ENCODE results near the gene ADAMTSL5.
"Not testable (repeated sequence)": the region's sequence is repeated elsewhere in the genome, so short reads cannot be mapped to it uniquely, and the experiment has no call there.

Gene ADAMTSL5

DNA sequence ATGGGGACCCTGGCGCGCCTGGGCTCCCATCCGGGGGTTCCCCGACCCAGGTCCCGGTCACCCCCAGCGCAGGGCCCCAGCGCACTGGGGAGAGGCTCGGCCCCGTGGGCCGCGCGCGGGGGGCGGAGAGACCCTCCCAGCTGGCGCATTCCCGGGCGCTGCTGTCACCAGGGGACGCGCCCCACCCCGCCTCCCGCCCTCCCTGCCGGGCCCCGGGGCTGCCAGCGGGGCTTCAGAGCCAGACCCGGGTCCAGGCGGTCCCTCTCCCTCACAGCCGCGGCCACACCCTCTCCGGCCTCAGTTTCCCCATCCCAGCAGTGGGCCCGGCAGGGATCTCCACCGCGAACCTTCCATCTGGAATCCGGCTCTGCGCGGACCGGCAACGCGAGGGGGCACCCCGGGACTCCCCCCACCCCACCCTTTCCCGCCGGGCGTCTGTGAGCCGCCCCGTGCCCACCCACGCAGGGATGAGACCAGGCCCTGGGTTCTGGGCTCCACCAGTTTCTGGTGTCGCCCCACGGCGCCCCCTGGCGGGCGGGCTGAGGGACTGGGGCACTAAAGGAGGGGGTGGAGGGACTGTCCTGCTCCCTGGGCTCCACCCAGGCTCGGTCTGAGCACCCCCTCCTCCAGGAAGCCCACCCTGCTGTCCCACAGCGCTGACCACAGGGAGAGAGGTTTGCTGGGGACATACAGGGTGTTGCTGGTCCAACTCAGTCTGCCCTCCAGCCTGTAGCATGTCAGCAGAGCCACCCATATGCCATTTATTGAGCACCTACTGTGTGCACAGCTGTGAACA is 878 bp upstream of the ADAMTSL5 start:
- peak; percentile 31 for DNase-seq (ENCODE audit: low spot score)

DNA sequence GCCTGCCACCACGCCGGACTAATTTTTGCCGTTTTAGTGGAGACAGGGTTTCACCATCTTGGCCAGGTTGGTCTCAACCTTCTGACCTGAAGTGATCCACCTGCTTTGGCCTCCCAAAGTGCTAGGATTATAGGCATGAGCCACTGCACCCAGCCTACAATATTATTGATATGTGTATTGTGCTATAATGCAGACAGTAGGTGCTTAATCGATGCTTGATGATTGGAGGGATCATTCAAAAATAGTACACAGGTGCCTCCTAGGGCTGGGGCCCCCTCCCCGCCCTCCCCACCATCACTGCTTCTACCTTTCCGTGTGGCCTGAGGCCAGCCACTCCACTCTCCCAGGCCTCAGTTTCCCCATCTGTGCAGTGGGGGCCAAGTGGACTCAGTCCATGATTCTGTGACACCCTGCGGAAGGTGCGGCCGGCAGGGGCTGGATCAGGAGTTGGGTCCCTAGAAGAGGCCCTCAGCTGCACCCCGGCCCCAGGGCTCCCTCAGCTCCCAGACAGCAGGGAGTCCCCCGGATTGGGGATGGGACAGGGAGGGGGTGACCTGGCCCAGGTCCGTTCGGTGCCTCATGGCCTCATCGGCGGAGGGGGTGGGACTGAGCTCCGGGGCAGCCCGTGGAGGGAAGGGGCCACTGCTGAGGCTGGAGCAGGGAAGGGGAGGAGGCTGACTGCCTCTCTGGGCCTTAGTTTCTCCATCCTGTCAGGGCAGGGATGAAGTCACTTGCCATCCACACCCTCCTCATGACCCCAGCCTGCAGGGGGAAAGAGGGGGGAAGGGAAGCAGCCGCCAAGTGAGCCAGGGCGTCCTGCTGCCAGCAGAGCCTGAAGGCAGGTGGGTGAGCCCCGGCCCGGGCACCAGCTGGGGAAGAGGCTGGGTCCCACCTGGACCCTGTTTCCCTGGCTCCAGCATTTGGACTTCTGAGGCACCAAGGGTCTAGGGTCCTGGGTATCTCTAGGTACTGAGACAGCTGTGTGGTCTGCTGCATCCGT is 1.2 kb downstream of the ADAMTSL5 start:
- no peak for DNase-seq (ENCODE audit: low spot score)

DNA sequence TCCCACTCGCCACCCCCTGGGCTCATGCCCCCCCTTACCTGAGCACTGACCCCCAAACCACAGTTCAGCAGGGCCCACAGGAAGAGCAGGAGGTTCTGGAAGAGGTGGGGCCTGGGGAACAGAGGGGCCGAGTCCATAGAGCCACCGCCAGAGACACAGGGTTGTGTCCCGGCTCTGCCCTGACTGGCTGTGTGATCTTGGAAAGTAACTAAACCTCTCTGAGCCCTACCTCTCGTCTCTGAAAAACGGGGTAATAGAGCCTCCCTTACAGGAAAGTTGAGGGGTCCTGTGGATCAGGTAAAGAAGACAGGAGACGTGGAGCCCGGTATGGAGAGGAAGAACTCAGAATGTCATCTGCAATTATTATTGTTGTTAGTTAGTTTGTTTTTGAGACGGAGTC is 2.0 kb downstream of the ADAMTSL5 start:
- DNase-seq (ENCODE audit: low spot score), result no peak

DNA sequence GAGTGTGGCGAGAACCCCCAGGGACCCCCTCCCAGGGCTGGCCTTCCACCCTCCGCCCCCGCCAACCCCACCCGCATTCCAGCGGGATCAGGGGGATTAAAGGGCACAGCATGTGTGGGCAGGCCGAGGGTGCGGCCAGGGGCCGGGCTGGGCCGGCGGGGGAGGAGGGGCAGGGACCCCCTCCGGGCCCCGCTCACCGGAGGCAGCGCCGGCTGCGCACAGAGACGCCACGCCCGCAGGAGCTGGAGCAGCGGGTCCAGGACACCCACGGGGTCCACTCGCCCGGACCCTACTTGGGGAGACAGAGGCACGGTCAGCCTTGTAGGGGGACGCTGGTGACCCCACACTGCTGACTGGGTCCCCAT is 2.4 kb downstream of the ADAMTSL5 start:
- DNase-seq (ENCODE audit: low spot score), result no peak

DNA sequence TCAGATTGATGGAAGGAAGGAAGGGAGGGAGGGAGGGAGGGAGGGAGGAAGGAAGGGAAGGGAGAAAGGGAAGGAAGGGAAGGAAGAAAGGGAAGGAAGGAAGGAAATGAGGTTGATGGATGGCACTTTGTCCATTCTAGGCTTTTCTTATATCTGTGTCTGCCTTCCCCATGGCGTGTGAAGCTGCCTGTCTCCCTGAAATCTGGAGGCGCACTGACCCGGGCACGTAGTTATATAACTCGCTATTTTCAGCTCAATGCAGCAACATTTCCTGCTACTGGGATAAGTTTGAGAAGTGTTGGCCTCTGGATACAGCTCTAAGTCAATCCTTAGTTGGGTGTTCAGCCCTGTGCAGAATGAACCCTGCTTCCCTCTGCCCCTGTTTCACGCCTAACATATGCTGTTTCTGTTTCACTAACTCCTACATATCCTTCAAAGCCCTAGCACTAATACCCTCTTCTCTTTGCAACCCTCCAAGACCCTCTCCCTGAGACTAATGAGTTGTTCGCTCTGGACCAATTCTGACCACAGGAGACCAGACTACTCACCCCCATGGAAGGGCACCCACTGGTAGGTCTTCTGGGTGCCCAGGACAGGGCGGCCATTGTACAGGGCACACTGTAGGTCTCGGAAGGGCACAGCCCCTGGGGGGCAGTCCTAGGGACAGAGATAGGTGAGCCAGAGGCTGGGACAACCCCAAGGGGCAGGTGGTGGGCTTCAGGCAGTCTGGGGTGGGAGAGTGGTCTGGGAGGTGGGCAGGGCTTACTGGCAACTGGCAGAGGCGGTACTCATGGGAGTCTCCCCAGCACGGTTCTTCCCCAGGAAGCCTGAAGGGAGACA is 3.0 kb downstream of the ADAMTSL5 start:
- DNase-seq (ENCODE audit: low spot score), result no peak

DNA sequence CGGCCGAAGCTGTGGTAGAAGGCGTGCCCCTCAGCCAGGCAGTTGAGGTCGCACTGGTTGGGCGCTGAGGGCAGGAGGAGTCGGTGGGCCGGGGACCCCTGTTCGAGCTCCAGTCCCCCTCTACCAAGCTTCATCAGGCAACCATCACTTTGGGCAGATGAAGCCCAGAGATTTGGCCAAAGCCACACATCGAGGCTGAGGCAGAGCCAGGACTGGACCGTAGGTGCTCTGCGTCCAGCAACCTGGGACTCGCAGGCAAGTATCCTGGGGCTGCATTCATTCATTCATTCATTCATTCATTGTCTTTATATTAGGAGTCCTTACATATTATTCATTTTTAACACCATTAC is 4.3 kb downstream of the ADAMTSL5 start:
- no peak for DNase-seq (ENCODE audit: low spot score)

DNA sequence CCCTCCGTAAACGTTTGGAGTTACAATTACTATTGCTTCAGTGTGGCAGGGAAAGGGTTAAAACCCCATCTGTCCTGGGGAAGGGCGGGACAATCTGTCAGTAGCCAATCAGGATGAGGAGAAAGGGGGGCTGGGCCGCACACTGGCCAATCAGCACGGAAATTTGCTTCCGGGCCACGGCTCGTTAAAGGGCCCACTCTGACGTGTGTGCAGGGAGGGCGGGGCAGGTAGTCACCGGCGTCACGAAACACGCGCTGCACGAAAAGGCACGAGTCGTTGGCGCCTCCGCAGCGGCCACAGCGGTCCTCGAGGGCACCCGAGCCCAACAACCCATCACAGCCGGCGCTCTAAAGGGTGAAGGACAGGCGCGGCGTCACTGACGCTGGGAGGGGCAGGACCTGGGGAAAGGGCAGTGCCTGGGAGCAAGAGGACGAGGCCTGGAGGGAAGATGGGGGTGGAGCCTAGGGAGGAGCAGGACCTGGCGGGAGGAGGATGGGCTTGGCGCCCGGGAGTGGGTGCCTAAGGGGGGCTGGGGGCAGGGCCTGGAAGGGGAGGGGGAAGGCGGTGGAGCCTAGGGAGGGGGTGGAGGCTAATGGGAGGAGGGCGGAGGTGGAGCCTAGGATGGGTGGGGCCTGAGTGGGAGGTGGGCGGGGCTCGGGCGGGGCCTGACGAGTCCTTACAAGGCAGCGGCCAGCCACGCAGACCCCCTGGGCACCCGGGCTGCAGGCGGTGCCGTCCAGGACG is 4.9 kb downstream of the ADAMTSL5 start:
- DNase-seq (ENCODE audit: low spot score), result peak; percentile 89

DNA sequence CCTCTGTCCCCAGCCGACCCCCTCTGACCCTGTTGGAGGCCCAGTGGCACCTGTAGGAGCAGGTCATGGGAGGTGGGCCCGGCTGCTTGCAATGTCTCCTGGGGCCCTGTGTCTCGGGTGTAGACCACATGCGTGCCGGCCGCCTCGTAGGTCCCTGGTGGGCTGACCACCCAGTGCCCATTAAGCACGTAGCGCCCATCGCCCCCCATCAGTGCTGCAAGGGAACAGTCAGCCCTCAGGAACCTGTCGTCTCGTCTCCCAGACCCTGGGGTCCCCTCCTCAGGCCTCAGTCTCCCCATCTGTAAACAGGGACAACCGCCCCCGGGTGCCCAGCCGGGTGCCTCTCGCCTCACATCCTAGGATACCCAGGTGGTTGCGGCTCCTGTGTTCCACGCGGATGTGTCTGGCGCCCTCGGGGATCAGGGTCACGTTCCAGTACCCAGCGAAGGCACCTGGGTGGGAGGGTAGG is 5.6 kb downstream of the ADAMTSL5 start:
- DNase-seq (ENCODE audit: low spot score), result no peak

DNA sequence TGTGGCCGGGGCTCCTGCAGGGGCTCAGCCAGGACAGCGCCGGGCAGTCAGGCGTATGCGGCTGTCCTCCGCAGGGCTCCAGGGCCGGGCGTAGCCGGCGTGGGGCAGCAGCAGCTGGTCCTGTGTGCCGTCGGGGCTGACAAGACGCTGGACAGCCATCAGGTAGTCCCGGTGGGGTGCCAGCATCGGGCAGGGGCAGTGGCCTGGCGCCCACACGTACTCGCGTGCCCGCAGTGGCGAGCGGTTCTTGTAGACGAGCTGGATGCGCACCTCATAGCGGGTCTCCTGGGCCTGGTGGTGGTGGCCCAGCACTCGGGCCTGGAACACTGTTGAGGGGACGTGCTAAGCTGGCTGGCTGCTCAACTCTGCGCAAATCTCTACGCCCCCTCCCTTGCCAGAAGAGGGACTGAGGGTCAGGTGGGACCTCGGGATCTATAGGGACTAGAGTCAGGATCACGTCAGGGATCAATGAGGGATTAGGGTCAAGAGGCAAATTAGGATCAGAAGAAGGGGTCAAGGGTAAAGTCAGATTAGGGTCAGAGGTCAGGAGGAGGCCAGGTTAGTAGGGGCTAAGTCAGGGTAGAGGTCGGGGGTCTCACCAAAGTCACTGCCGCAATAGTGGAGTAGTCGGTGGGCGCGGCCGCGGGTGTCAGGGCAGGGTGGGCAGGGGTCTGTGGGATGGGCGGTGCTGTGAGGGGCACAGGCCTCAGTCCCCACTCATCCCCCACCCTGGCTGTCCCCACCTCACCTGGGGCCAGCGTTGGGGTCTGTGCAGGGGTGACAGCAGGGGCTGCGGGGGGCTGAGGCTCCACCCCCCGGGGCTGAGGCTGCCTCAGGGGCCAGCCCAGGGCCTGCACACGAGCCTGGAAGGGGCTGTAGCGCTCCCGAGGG is 6.6 kb downstream of the ADAMTSL5 start:
- no peak for DNase-seq (ENCODE audit: low spot score)

DNA sequence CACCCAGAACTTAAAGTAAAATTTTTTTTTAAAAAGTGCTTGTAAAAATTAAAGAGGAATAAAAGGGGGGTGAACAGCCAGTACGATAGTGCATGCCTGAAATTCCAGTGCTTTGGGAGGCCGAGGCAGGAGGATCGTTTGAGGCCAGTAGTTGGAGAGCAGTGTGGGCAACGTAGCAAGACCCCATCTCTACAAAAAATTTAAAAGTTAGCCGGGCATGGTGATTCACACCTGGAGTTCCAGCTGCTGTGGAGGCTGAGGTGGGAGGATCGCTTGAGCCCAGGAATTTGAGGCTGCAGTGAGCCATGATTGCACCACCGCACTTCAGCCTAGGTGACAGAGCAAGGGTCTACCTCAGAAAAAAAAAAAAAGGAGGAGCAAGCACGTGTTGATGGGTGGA is 7.8 kb downstream of the ADAMTSL5 start:
- no peak for DNase-seq (ENCODE audit: low spot score)

DNA sequence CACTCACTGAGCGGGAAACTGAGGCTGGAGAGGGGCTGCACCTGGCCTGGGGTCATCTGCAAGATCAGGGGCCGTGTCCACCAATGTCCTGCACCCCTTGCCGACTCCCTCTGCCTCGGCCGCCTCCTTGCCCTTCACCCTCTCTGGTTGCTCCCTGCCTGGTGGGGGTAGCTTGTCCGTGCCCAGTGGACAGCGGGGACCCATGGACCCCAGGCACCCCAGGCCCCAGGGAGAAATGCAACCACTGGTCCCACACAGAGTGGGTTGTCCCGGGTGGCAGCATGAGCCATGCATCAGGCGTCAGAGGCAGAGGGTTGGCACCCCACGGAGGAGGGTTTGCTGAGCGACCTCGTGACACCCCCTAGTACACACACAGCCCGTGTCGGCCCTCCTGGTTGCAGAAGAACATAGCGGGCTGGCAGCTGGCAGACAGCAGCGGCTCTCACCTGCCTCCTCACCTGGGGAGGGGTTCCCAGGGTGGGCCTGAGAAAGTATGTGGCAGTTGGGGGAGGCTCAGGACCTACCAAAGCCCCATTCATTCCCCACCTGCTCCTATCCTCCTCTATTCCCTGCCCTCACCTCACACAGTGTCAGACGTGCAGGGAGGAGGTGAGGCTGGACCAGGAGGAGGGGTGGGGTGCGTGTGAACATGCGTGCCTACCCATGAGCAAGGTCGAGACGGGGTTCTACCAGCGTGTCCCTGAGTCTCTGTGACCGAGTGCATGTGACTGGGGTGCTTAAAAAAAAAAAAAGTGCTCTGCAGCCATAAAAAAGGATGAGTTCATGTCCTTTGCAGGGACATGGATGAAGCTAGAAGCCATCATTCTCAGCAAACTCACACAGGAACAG is 8.7 kb downstream of the ADAMTSL5 start:
- DNase-seq (ENCODE audit: low spot score), result no peak

DNA sequence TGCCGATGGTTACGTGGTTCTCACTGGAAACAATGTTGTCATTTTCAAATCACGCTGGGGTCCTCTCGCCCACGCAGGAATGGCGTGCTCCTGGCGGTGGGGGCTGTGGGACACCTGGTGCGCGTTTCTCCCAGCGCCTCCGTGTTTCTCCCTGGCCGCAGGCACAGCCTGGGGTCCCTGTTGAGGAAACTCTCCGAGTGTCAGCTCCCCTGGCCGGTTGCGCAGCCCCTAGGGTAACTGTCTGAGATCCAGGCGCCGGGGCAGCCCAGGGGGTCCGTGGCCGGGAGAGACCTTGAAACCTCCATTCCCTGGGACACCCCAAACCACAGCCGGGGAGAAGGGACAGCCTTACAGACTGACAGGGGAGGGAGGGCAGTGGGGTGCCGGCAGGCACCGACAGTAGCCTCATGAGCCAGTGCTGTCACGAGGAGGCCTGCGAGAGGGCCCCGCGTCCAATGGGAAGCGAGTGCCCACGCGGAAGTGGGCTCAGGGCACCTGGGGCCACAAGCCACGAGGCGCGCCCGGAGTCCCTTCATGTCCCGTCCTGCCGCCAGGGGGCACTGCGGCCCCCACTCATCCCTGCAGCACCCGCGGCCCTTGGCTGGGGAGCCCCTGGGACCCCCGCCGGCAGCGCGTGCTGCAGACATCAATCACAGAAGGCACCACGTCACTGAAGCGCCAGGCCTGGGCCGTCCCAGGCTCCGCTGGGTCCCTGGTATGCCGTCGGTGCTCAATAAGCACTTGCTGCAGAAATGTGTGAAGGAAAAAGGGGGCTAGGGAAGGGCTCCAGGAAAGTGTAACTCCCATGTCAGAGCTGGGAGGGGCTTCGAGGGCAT is 9.5 kb downstream of the ADAMTSL5 start:
- peak; percentile 33 for DNase-seq (ENCODE audit: low spot score)

DNA sequence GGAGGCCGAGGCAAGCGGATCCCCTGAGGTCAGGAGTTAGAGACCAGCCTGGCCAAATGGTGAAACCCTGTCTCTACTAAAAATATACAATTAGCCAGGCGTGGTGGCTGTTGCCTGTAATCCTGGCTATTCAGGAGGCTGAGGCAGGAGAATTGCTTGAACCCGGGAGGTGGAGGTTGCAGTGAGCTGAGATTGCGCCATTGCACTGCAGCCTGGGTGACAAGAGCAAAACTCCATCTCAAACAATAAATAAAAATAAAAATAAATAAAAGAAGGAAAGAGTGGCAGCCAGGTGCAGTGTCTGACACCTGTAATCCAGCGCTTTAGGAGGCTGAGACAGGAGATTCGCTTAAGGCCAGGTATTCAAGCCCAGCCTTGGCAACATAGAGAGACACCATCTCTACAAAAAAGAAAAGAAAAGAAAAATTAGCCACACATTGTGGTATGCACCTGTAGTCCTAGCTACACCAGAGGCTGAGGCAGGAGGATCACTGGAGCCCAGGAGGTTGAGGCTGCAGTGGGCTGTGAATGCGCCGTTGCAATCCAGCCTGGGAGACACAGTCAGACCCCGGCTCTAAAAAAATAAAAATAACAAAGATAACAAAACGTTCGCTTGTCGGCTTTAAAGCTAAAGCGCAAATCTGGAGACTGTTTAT is 10.3 kb downstream of the ADAMTSL5 start:
- DNase-seq (ENCODE audit: low spot score), result no peak

DNA sequence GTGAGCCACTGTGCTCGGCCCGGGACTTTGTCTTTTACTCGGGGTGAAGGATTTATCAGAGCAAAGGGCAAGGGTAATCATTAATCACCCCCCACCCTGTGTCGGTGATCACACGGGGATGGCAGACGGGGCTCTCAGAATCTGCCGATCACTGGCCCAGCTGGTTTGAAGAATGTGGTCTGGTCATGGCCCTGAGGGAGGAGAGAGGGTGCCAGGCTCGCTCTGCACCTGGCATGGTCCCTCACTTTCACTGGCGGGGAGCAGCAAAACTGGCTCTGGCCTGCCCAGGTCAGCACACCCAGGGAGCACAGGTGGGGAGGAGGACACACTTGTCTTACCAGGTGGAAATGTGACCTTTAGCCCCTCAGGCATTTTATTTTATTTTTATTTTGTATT is 11.6 kb downstream of the ADAMTSL5 start:
- DNase-seq (ENCODE audit: low spot score), result no peak

DNA sequence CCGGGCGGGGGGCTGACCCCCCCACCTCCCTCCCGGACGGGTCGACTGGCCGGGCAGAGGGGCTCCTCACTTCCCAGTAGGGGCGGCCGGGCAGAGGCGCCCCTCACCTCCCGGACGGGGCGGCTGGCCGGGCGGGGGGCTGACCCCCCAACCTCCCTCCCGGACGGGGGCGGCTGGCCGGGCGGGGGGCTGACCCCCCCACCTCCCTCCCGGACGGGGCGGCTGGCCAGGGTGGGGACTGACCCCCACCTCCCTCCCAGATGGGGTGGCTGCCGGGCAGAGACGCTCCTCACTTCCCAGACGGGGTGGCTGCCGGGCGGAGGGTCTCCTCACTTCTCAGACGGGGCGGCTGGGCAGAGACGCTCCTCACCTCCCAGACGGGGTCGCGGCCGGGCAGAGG is 13.6 kb downstream of the ADAMTSL5 start:
- not testable (repeated sequence) for DNase-seq (ENCODE audit: low spot score)

DNA sequence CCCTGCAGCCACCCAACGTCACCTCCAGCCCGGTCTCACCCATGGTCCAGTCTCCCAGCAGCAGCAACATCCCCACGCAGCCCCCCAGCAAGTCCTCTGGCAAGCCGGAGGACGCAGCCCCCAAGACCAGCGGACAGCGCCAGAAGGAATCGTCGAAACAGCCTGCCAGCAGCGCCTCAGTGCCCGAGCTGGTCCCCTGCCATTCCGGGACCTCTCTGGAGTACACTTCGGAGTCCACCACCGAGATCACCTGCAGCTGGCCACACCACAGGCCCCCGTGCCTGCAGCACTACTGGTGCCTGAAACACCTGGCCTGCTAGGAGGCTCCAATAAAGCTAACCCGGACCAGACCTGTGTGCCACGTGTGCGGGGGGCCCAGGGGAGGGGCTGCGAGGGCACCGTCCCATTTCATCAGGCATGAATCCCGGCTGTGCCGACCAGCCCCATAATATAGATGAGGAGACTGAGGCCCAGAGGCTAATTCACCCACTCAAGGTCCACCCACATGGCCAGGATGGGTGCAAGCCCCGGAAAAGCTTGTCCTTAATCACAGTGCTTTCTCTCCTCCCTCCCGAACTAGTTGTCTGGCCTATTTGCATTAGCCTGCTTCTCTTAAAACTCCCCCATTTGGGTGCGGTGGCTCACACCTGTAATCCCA is 15.1 kb downstream of the ADAMTSL5 start:
- no peak for DNase-seq (ENCODE audit: low spot score)

Measured in SW480 (cell line).